GM12891 (cell line): ENCODE measurements around the gene CYBC1.

Experiments used
- POLR2A ChIP-seq: IDR thresholded peaks from 2 replicates; pipeline ENCODE4 v1.6.1; 2011; ENCODE audit warnings: low read depth, low read length, control low read depth
- POLR2AphosphoS5 ChIP-seq: IDR thresholded peaks from 2 replicates; pipeline ENCODE4 v1.6.1; 2011; ENCODE audit warnings: low read depth, low read length, control low read depth
- TAF1 ChIP-seq: IDR thresholded peaks from 2 replicates; pipeline ENCODE4 v1.6.1; 2011; ENCODE audit warnings: low read depth, low read length, control low read depth

DNA sequence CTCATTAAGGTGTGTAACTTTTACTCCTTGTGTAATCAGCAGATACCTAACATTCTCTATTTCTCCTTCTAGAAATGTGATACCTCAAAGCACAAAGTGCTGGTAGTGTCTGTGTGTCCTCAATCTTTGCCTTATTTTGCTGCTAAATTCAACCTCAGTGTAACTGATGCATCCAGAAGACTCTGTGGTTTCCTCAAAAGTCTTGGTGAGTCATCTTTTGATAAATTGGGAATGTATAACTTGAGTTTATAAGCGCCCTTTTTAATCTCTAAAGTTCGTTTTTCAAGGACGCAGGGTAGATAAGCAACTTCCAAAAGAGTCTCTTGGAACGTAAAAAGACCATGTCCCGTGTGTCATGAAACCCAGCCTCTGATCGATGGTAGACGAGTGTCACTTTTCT is 18.1 kb upstream of the CYBC1 start:
- TF ChIP-seq POLR2A (no peak), POLR2AphosphoS5 (no peak), TAF1 (no peak)
